ENCODE data around the gene NAV3. TPM values are rescaled to one million over a fixed set of nuclear protein-coding genes. Genes with fewer than 3 reads are reported as not detected.

The NAV3 gene
- total and polyA plus RNA-seq, 11 donors = 1.1 to 18.0 (median 5.8) TPM

DNA sequence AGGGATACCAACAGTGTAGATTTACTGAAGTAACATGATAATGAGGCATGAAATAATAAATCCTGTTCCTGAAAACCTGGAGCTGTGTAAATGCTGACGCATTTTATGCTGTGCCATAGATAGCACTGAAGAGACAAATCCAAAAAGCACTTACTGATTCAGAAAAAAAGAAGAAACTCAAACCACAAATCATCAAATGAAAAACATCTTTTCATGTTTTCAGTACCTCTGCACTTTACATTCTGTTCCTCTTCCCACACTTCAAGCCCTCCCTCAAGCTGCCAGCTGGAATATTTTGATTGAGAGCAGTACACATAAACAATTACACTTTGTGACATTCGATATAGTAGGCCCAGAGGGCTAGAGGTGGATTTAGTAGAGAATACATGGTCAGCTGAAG, 362.3 kb downstream of the NAV3 start:
- H3K36me3 ChIP-seq = peaks cover 0 to 27% (median 0%) of the 10 kb centered on the region in 9 donors
- ATAC-seq (no peak), DNase-seq (no peak)
- TF ChIP-seq POLR2A (IDR thresholded peaks at IDR 0.05) = no peak
- TF ChIP-seq, protein P1, sequence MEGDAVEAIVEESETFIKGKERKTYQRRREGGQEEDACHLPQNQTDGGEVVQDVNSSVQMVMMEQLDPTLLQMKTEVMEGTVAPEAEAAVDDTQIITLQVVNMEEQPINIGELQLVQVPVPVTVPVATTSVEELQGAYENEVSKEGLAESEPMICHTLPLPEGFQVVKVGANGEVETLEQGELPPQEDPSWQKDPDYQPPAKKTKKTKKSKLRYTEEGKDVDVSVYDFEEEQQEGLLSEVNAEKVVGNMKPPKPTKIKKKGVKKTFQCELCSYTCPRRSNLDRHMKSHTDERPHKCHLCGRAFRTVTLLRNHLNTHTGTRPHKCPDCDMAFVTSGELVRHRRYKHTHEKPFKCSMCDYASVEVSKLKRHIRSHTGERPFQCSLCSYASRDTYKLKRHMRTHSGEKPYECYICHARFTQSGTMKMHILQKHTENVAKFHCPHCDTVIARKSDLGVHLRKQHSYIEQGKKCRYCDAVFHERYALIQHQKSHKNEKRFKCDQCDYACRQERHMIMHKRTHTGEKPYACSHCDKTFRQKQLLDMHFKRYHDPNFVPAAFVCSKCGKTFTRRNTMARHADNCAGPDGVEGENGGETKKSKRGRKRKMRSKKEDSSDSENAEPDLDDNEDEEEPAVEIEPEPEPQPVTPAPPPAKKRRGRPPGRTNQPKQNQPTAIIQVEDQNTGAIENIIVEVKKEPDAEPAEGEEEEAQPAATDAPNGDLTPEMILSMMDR (IDR thresholded peaks at IDR 0.05) = no peak
- intact Hi-C loops (cut with DNase I) = no loop called here
- H3K4me3 ChIP-seq = no peak overlapping the region
- no peak overlapping the region for H3K27ac ChIP-seq
- H3K4me1 ChIP-seq = no peaks in the 10 kb centered on the region
- WGBS, 4 donors = 87 to 96% (median 91%) methylated on average over 2 of the region's 2 CpGs
- no peaks in the 10 kb centered on the region for H3K9me3 ChIP-seq
- no peaks in the 10 kb centered on the region for H3K27me3 ChIP-seq

DNA sequence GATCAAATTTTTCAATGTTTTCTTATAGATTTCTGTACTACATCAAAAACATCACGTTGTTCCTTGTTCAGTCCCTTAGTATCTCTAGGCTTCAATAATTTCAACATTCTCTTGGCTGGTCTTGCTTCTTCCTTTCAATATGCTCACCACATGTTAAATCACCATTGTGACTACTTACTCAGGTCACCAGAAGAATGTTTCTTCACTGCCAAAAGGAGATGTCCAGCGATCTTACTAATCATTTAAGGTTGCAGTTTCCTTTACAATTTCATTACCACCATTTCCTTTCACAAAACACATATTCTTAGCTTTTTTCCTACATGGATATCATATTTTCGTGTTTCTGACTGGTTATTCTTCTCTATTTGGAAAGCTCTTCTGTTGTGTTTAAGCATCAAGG, 363.8 kb downstream of the NAV3 start:
- Histone ChIP-seq H3K27me3 (no peaks in the 10 kb centered on the region), H3K4me3 (no peak overlapping the region), H3K27ac (no peak overlapping the region), H3K9me3 (no peaks in the 10 kb centered on the region), H3K4me1 (no peaks in the 10 kb centered on the region), H3K36me3 (peaks cover 0 to 23% (median 0%) of the 10 kb centered on the region in 9 donors)
- WGBS, 4 donors = 40 to 69% (median 51%) methylated on average over 3 of the region's 3 CpGs
- TF ChIP-seq POLR2A (IDR thresholded peaks at IDR 0.05) = no peak
- TF ChIP-seq, protein P1 (IDR thresholded peaks at IDR 0.05) = no peak
- intact Hi-C loops (cut with DNase I) = no loop called here
- DNase-seq (no peak), ATAC-seq (peak in 1 of 4 donors; percentile 51)

DNA sequence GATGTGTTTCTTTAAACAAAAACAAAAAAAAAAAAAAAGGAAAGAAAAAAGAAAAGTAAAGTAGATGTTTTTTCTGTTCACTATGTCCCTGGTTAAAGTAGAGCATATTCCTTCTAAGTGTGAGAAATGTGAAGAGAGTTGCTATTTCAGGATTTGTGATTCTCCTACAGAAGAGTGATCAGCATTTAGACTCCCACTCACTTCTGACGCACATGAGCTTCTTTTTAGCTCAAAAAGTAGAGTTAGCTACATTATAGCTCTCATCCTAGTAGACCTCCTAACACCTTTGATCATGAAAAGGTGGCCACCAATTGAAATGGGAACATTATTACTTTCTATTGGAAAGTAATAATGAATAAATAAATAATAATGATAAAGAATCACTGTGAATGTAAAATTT, 368.2 kb downstream of the NAV3 start:
- intact Hi-C loops (cut with DNase I) = no loop called here
- no peaks in the 10 kb centered on the region for H3K9me3 ChIP-seq

DNA sequence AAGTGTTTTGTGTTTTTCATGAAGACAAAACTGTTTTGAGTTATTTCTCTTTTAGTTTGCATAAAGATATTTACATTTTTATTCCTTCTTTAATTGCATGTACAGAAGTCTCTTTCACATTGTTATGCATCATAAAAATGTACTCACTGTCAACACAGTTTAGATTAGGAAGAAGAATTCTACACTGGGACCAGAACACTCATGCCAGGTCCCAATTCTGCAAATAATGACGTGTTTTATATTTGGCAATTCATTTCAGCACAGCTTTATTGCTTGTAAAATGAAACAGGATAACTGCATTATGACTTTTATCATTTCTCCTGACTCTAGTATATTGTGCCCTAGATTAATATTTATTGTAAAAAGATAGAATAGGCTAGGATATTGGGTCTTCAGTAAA, 369.2 kb downstream of the NAV3 start:
- intact Hi-C loops (cut with DNase I) = no loop called here
- Histone ChIP-seq H3K4me1 (no peaks in the 10 kb centered on the region), H3K36me3 (peaks cover 0 to 7% (median 0%) of the 10 kb centered on the region in 9 donors), H3K27ac (no peak overlapping the region), H3K4me3 (no peak overlapping the region), H3K27me3 (no peaks in the 10 kb centered on the region), H3K9me3 (no peaks in the 10 kb centered on the region)
- DNase-seq (no peak), ATAC-seq (no peak)
- WGBS, 4 donors = 84 to 92% (median 89%) methylated on average over 1 of the region's 1 CpG
- TF ChIP-seq, protein P1 (IDR thresholded peaks at IDR 0.05) = no peak
- TF ChIP-seq POLR2A (IDR thresholded peaks at IDR 0.05) = no peak

More for the DNA sequence above, 368.2 kb downstream of the NAV3 start:
- WGBS, 4 donors = 75 to 86% (median 81%) methylated on average over 1 of the region's 1 CpG
- TF ChIP-seq POLR2A (IDR thresholded peaks at IDR 0.05) = no peak
- TF ChIP-seq, protein P1 (IDR thresholded peaks at IDR 0.05) = no peak
- Histone ChIP-seq H3K27ac (no peak overlapping the region), H3K4me1 (no peaks in the 10 kb centered on the region), H3K36me3 (peaks cover 0 to 7% (median 0%) of the 10 kb centered on the region in 9 donors), H3K4me3 (no peak overlapping the region), H3K27me3 (no peaks in the 10 kb centered on the region)
- DNase-seq (no peak), ATAC-seq (no peak)
